ENCODE measurements around the gene TRIM67.

DNA sequence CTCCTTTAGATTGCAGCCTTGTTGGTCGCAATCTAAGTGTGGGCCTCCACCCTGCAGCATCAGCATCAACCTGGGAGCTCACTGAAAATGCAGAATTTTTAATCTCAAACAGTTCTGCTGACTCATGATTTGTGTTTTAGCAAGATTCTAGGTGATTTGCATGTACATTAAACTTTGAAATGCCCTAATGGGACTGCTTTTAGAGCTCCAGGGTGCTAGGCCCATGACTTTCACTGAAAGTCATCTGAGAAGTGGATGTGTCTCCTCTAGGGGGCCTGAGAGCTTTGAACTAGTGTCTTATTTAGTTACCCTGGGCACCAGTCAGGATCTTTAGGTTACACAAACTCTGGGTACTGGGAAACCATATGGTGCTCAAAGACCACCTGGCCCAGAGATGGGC, 9.0 kb downstream of the TRIM67 start:
- TF ChIP-seq, protein P1, sequence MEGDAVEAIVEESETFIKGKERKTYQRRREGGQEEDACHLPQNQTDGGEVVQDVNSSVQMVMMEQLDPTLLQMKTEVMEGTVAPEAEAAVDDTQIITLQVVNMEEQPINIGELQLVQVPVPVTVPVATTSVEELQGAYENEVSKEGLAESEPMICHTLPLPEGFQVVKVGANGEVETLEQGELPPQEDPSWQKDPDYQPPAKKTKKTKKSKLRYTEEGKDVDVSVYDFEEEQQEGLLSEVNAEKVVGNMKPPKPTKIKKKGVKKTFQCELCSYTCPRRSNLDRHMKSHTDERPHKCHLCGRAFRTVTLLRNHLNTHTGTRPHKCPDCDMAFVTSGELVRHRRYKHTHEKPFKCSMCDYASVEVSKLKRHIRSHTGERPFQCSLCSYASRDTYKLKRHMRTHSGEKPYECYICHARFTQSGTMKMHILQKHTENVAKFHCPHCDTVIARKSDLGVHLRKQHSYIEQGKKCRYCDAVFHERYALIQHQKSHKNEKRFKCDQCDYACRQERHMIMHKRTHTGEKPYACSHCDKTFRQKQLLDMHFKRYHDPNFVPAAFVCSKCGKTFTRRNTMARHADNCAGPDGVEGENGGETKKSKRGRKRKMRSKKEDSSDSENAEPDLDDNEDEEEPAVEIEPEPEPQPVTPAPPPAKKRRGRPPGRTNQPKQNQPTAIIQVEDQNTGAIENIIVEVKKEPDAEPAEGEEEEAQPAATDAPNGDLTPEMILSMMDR (IDR thresholded peaks at IDR 0.05) = no peak
- no peak for TF ChIP-seq POLR2A (IDR thresholded peaks at IDR 0.05)
